H1 (cell line): ENCODE measurements around the gene TSPAN1. TPM values are rescaled to one million over a fixed set of nuclear protein-coding genes. Genes with fewer than 3 reads are reported as not detected.

Experiments
- BACH1 ChIP-seq: IDR thresholded peaks from 2 replicates; pipeline ENCODE4 v1.6.1; 2012; ENCODE audit warnings: low read length, improper control_type of control experiment
- CBX8 ChIP-seq: fragments of 300-800, 300-1000 bp; sonication (generic); IDR thresholded peaks from 2 replicates; pipeline ENCODE4 v1.7.1; 2016; ENCODE audit warnings: low read depth, low read length, borderline replicate concordance
- JUND ChIP-seq: IDR thresholded peaks from 2 replicates; pipeline ENCODE4 v1.6.1; 2011; ENCODE audit warnings: mild to moderate bottlenecking, improper control_type of control experiment, low read length
- KDM1A ChIP-seq: fragments of 200-600, 300-600 bp; sonication (generic); IDR thresholded peaks from 2 replicates; pipeline ENCODE4 v1.7.1; 2016; ENCODE audit warnings: mild to moderate bottlenecking, low read length, borderline replicate concordance
- ZNF274 ChIP-seq: IDR thresholded peaks from 2 replicates; pipeline ENCODE4 v1.7.0; 2012; ENCODE audit warnings: low read length, borderline replicate concordance; ENCODE audit errors: extremely low read depth
- polyA plus RNA-seq, 7 experiments: library from polyadenylated mRNA; depleted of rRNA in 3 of 7; stranded (reverse) in 5 of 7; unstranded in 2 of 7; fragments of >200 nt in 5 of 7; fragments of 200-250 nt in 2 of 7; gene quantifications; 1 replicate in 5 of 7; 2 replicates in 1 of 7; 4 replicates in 1 of 7; pipeline versions ENCODE4 v1.2.1 to v1.2.3, GENCODE V29; 2011 to 2013; ENCODE audit warnings: missing spikeins in 2 of 7, mixed read lengths in 2 of 7
- total RNA-seq: library from RNA; stranded (reverse); fragmentation: NEBNext Ultra II Directional; extraction: Animal tissue kit (Norgen Biotek cat#: 25700); gene quantifications from 2 replicates; pipeline ENCODE4 v1.2.1, GENCODE V29; 2021
- TF ChIP-seq, protein P1 (sequence below), 3 experiments: IDR thresholded peaks; 1 replicate in 2 of 3; 2 replicates in 1 of 3; pipeline versions ENCODE4 v1.5.1 to v1.6.1; 2011; ENCODE audit warnings: low read length in 3 of 3, mild to moderate bottlenecking in 3 of 3, inconsistent platforms in 2 of 3, low read depth in 1 of 3, moderate library complexity in 1 of 3; ENCODE audit not compliant: insufficient read depth in 1 of 3; ENCODE audit errors: control extremely low read depth in 1 of 3

Gene TSPAN1
- total and polyA plus RNA-seq, 2 of the 8 experiments (the other 6 are each of a cell fraction or from before 2014, with no cell fraction given): 0.05 TPM; not detected in 1

DNA sequence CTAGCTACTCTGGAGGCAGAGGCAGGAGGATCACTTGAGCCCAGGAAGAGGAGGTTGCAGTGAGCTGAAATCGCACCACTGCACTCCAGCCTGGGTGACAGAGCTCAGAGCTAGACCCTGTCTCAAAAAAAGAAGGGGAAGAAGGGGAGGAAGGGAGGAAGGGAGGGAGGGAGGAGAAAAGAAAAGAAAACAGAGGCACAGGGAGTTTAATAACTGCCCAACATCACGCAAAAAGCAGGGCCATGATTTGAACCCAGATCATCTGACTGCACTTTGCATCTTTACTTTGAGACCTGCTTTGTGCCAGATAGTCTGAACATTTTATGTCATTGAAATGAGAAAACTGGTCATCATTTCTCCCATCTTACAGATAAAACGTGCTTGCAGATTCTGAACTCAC is 30.3 kb downstream of the TSPAN1 start (continued):
- TF ChIP-seq, protein P1, sequence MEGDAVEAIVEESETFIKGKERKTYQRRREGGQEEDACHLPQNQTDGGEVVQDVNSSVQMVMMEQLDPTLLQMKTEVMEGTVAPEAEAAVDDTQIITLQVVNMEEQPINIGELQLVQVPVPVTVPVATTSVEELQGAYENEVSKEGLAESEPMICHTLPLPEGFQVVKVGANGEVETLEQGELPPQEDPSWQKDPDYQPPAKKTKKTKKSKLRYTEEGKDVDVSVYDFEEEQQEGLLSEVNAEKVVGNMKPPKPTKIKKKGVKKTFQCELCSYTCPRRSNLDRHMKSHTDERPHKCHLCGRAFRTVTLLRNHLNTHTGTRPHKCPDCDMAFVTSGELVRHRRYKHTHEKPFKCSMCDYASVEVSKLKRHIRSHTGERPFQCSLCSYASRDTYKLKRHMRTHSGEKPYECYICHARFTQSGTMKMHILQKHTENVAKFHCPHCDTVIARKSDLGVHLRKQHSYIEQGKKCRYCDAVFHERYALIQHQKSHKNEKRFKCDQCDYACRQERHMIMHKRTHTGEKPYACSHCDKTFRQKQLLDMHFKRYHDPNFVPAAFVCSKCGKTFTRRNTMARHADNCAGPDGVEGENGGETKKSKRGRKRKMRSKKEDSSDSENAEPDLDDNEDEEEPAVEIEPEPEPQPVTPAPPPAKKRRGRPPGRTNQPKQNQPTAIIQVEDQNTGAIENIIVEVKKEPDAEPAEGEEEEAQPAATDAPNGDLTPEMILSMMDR (IDR thresholded peaks at IDR 0.05; ENCODE audit: control extremely low read depth in 1 of 3, insufficient read depth in 1 of 3, low read depth in 1 of 3, low read length in 3 of 3): no peak
- no peak for TF ChIP-seq ZNF274
- TF ChIP-seq JUND: no peak
- TF ChIP-seq KDM1A: no peak
- no peak for TF ChIP-seq CBX8
- TF ChIP-seq BACH1: no peak
